GM23338 (cell line): ENCODE results near the gene FXYD6. TPM values are rescaled to one million over a fixed set of nuclear protein-coding genes. Genes with fewer than 3 reads are reported as not detected.
A peak's percentile ranks its signal among the peaks of the same experiment; 100 is the strongest.

ENCODE experiments used
- ATAC-seq: fragments of 200-7000 bp; cut with Tn5 transposase; 3 replicates; pipeline ENCODE4 v1.9.1; 2020
- DNase-seq: peaks from one replicate; pipeline ENCODE4 v3.0.0-alpha.2; 2015; ENCODE audit warnings: low spot score
- H2AFZ ChIP-seq: fragments of 200-600 bp; sonication (generic); 2 replicates; pipeline ENCODE4 v1.8.0; 2016; ENCODE audit warnings: antibody characterized with exemption, mild to moderate bottlenecking, moderate library complexity
- H3F3A ChIP-seq: fragments of 200-600 bp; sonication (generic); replicated peaks from 2 replicates; pipeline ENCODE4 v1.8.0; 2017; ENCODE audit warnings: antibody characterized with exemption, mixed run types, low read depth
- H3K27ac ChIP-seq: fragments of 200-600 bp; sonication (generic); 2 replicates; pipeline ENCODE4 v1.6.1; 2016; ENCODE audit warnings: low read depth
- H3K27me3 ChIP-seq: fragments of 200-600 bp; sonication (generic); 2 replicates; pipeline ENCODE4 v1.8.0; 2016; ENCODE audit warnings: mild to moderate bottlenecking, mixed run types, moderate library complexity; ENCODE audit not compliant: insufficient read depth
- H3K36me3 ChIP-seq: fragments of 200-600 bp; sonication (generic); 2 replicates; pipeline ENCODE4 v1.8.0; 2016; ENCODE audit warnings: mild to moderate bottlenecking; ENCODE audit not compliant: insufficient read depth
- H3K4me1 ChIP-seq: fragments of 200-600 bp; sonication (generic); 2 replicates; pipeline ENCODE4 v1.8.0; 2016; ENCODE audit warnings: mild to moderate bottlenecking, moderate library complexity; ENCODE audit not compliant: insufficient read depth
- H3K4me2 ChIP-seq: fragments of 200-600 bp; sonication (generic); 2 replicates; pipeline ENCODE4 v1.7.1; 2017; ENCODE audit warnings: mixed run types
- H3K4me3 ChIP-seq: fragments of 200-600 bp; sonication (generic); 2 replicates; pipeline ENCODE4 v1.6.1; 2016; ENCODE audit warnings: mixed run types
- H3K79me2 ChIP-seq: fragments of 200-600 bp; sonication (generic); replicated peaks from 2 replicates; pipeline ENCODE4 v1.8.0; 2017; ENCODE audit warnings: mild to moderate bottlenecking; ENCODE audit not compliant: insufficient read depth
- H3K9me2 ChIP-seq: fragments of 200-600 bp; sonication (generic); 2 replicates; pipeline ENCODE4 v1.8.0; 2017; ENCODE audit not compliant: insufficient read depth
- H4K20me1 ChIP-seq: fragments of 200-600 bp; sonication (generic); replicated peaks from 2 replicates; pipeline ENCODE4 v1.8.0; 2017; ENCODE audit warnings: mild to moderate bottlenecking; ENCODE audit not compliant: insufficient read depth
- H3K27ac Mint-ChIP-seq: 2 replicates; pipeline ENCODE4 v1.8.0; 2020; ENCODE audit warnings: inconsistent platforms, mild to moderate bottlenecking, moderate library complexity, mixed read lengths
- H3K27me3 Mint-ChIP-seq: 3 replicates; pipeline ENCODE4 v1.8.0; 2022; ENCODE audit warnings: low read depth, mild to moderate bottlenecking, moderate library complexity, mixed read lengths, inconsistent platforms; ENCODE audit not compliant: insufficient read depth, poor library complexity
- H3K36me3 Mint-ChIP-seq: 3 replicates; pipeline ENCODE4 v1.8.0; 2021; ENCODE audit warnings: low read depth, mild to moderate bottlenecking, inconsistent platforms, moderate library complexity, mixed read lengths
- H3K4me1 Mint-ChIP-seq: 3 replicates; pipeline ENCODE4 v1.8.0; 2020; ENCODE audit warnings: mild to moderate bottlenecking, inconsistent platforms, mixed read lengths
- H3K4me3 Mint-ChIP-seq: 3 replicates; pipeline ENCODE4 v1.8.0; 2021; ENCODE audit warnings: moderate library complexity, mild to moderate bottlenecking, inconsistent platforms, mixed read lengths
- H3K9me3 Mint-ChIP-seq: 3 replicates; pipeline ENCODE4 v1.8.0; 2020; ENCODE audit warnings: moderate library complexity, mild to moderate bottlenecking, inconsistent platforms, mixed read lengths
- EZH2phosphoT487 ChIP-seq: fragments of 200-600 bp; sonication (generic); IDR thresholded peaks from one replicate; pipeline ENCODE4 v1.8.1; 2018; ENCODE audit warnings: antibody characterized with exemption; ENCODE audit not compliant: unreplicated experiment
- polyA plus RNA-seq: library from polyadenylated mRNA; unstranded; fragments of >200 nt; fragmentation: Nextera tagmentation; extraction: Ambion mirVana; gene quantifications from 2 replicates; pipeline ENCODE4 v1.2.1, GENCODE V29; 2016
- total RNA-seq: library from RNA; depleted of rRNA; stranded (reverse); fragments of >200 nt; shearing (Covaris generic); gene quantifications from 2 replicates; pipeline ENCODE4 v1.2.3, GENCODE V29; 2014
- TF ChIP-seq, protein P1 (sequence below): fragments of 250-450 bp; sonication (Bioruptor Pico); IDR thresholded peaks from 2 replicates; pipeline ENCODE4 v1.5.0; 2020; ENCODE audit warnings: mild to moderate bottlenecking, moderate library complexity
- TF ChIP-seq, protein P2 (sequence below), 2 experiments: fragments of 200-600 bp in 1 of 2; sonication (generic) in 1 of 2; conservative IDR thresholded peaks; 2 replicates each; pipeline versions ENCODE4 v1.5.1 to v1.6.1; 2016 to 2017; ENCODE audit warnings: antibody characterized with exemption in 2 of 2, low read depth in 2 of 2, mild to moderate bottlenecking in 2 of 2, moderate library complexity in 1 of 2
- TF ChIP-seq, protein P3 (sequence below): IDR thresholded peaks from 2 replicates; pipeline ENCODE4 v1.6.1; 2016; ENCODE audit warnings: antibody characterized with exemption

Gene FXYD6
- total and polyA plus RNA-seq, 2 experiments from 2014 or later, result 26.2 to 30.7 TPM

DNA sequence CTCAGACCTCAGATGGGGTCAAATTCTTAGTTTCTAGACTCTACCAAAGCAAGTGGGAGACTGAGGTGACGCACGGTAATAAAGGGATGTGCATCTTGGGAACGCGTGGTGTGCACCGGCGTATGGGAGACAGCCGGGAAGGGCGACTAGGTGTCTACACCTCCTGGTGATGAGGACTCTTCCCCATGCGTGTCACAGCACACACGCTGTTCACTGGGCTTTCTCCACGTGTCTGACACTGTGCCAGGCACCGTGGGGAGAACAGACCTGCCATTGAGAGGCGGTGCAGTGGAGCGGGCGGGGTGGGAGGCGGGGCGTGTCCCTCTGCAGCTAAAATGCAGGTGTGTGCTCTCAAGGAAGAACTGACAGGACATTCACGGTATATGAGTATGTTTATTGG, 5.3 kb downstream of the FXYD6 start (continued):
- TF ChIP-seq, protein P1, sequence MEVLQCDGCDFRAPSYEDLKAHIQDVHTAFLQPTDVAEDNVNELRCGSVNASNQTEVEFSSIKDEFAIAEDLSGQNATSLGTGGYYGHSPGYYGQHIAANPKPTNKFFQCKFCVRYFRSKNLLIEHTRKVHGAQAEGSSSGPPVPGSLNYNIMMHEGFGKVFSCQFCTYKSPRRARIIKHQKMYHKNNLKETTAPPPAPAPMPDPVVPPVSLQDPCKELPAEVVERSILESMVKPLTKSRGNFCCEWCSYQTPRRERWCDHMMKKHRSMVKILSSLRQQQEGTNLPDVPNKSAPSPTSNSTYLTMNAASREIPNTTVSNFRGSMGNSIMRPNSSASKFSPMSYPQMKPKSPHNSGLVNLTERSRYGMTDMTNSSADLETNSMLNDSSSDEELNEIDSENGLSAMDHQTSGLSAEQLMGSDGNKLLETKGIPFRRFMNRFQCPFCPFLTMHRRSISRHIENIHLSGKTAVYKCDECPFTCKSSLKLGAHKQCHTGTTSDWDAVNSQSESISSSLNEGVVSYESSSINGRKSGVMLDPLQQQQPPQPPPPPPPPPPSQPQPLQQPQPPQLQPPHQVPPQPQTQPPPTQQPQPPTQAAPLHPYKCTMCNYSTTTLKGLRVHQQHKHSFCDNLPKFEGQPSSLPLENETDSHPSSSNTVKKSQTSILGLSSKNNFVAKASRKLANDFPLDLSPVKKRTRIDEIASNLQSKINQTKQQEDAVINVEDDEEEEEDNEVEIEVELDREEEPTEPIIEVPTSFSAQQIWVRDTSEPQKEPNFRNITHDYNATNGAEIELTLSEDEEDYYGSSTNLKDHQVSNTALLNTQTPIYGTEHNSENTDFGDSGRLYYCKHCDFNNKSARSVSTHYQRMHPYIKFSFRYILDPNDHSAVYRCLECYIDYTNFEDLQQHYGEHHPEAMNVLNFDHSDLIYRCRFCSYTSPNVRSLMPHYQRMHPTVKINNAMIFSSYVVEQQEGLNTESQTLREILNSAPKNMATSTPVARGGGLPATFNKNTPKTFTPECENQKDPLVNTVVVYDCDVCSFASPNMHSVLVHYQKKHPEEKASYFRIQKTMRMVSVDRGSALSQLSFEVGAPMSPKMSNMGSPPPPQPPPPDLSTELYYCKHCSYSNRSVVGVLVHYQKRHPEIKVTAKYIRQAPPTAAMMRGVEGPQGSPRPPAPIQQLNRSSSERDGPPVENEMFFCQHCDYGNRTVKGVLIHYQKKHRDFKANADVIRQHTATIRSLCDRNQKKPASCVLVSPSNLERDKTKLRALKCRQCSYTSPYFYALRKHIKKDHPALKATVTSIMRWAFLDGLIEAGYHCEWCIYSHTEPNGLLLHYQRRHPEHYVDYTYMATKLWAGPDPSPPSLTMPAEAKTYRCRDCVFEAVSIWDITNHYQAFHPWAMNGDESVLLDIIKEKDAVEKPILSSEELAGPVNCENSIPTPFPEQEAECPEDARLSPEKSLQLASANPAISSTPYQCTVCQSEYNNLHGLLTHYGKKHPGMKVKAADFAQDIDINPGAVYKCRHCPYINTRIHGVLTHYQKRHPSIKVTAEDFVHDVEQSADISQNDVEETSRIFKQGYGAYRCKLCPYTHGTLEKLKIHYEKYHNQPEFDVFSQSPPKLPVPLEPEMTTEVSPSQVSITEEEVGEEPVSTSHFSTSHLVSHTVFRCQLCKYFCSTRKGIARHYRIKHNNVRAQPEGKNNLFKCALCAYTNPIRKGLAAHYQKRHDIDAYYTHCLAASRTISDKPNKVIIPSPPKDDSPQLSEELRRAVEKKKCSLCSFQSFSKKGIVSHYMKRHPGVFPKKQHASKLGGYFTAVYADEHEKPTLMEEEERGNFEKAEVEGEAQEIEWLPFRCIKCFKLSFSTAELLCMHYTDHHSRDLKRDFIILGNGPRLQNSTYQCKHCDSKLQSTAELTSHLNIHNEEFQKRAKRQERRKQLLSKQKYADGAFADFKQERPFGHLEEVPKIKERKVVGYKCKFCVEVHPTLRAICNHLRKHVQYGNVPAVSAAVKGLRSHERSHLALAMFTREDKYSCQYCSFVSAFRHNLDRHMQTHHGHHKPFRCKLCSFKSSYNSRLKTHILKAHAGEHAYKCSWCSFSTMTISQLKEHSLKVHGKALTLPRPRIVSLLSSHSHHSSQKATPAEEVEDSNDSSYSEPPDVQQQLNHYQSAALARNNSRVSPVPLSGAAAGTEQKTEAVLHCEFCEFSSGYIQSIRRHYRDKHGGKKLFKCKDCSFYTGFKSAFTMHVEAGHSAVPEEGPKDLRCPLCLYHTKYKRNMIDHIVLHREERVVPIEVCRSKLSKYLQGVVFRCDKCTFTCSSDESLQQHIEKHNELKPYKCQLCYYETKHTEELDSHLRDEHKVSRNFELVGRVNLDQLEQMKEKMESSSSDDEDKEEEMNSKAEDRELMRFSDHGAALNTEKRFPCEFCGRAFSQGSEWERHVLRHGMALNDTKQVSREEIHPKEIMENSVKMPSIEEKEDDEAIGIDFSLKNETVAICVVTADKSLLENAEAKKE (CRISPR knock-in tag), result no peak

DNA sequence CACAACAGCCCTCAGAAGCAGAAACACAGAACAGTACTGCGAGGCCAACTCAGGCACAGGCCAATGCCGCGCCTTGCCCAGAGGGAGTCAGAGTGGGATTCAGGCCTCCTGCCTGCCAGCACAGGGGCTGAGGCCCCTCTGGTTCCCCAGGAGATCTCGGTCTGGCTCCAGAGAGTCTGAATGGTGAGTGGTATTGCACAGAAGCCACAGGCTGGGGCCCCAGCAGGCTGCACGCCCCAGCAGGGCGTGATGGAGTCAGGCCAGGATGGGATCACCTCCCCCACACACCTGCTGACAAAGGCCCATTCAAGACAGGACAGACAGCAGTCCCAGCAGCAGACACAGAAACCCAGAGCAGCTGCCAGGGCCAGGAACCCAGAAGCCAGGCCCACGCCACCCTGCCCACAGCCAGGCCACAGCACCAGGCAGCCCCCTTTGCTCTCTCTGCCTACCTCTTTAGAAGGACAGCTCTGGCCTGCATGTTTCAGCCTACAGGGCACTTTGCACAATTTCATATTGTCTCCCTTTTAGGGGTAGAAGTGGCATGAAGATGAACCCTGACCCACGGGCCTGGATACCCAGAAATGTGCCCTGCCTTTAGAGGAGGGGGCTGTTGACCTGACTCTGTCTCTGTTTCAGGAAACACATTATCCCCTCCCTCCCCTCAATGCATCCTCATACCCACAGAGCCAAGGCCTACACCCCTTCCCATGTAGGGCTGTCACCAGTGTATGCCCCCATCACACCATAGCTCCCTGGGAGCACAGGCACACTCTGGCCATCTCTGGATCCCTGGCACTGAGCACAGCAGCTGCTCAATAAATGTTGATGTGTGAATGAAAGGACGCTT, 6.1 kb downstream of the FXYD6 start:
- Mint-ChIP-seq H3K27ac (no peak overlapping the region), H3K4me1 (peaks cover 54% of the 10 kb centered on the region), H3K4me3 (no peak overlapping the region), H3K27me3 (peaks cover 4% of the 10 kb centered on the region), H3K9me3 (no peaks in the 10 kb centered on the region), H3K36me3 (no peaks in the 10 kb centered on the region)
- Histone ChIP-seq H3K4me3 (no peak overlapping the region), H3K9me2 (no peaks in the 10 kb centered on the region), H3K27ac (no peak overlapping the region), H3K4me1 (peaks cover 43% of the 10 kb centered on the region), H3K79me2 (peaks cover 20% of the 10 kb centered on the region; the same call in 1 of the 2 replicates), H3K36me3 (no peaks in the 10 kb centered on the region), H2AFZ (no peak overlapping the region), H3K27me3 (0 out of 2 replicates have a peak, but pooled peaks cover 3% of the 10 kb centered on the region), H3F3A (no peaks in the 10 kb centered on the region; the same call in 1 of the 2 replicates), H3K4me2 (peak overlapping the region; percentile 67; the same call in 1 of the 2 replicates), H4K20me1 (peaks cover 19% of the 10 kb centered on the region)
- DNase-seq, result peak; percentile 24
- ATAC-seq, result peak; percentile 70
- TF ChIP-seq, protein P2, sequence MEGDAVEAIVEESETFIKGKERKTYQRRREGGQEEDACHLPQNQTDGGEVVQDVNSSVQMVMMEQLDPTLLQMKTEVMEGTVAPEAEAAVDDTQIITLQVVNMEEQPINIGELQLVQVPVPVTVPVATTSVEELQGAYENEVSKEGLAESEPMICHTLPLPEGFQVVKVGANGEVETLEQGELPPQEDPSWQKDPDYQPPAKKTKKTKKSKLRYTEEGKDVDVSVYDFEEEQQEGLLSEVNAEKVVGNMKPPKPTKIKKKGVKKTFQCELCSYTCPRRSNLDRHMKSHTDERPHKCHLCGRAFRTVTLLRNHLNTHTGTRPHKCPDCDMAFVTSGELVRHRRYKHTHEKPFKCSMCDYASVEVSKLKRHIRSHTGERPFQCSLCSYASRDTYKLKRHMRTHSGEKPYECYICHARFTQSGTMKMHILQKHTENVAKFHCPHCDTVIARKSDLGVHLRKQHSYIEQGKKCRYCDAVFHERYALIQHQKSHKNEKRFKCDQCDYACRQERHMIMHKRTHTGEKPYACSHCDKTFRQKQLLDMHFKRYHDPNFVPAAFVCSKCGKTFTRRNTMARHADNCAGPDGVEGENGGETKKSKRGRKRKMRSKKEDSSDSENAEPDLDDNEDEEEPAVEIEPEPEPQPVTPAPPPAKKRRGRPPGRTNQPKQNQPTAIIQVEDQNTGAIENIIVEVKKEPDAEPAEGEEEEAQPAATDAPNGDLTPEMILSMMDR (conservative IDR thresholded peaks at IDR 0.05; ENCODE audit: low read depth in 2 of 2), result no peak
- TF ChIP-seq EZH2phosphoT487, result no peak
- TF ChIP-seq, protein P1 (CRISPR knock-in tag), result no peak
- TF ChIP-seq, protein P3, sequence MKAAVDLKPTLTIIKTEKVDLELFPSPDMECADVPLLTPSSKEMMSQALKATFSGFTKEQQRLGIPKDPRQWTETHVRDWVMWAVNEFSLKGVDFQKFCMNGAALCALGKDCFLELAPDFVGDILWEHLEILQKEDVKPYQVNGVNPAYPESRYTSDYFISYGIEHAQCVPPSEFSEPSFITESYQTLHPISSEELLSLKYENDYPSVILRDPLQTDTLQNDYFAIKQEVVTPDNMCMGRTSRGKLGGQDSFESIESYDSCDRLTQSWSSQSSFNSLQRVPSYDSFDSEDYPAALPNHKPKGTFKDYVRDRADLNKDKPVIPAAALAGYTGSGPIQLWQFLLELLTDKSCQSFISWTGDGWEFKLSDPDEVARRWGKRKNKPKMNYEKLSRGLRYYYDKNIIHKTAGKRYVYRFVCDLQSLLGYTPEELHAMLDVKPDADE, result no peak
